ENCODE data around the gene MSGN1. TPM values are rescaled to one million over a fixed set of nuclear protein-coding genes. Genes with fewer than 3 reads are reported as not detected.

The MSGN1 gene
- total and polyA plus RNA-seq, 2 of the 8 experiments (the other 6 are each of a cell fraction or from before 2014, with no cell fraction given) = not detected

- no peak for TF ChIP-seq CHD7 (IDR thresholded peaks at IDR 0.05; ENCODE audit: insufficient replicate concordance, low read length)
- TF ChIP-seq CBX8 (IDR thresholded peaks at IDR 0.05; ENCODE audit: borderline replicate concordance, low read depth, low read length) = no peak
- no peak for TF ChIP-seq SP1 (IDR thresholded peaks at IDR 0.05; ENCODE audit: low read depth, low read length)
- TF ChIP-seq SIRT6 (IDR thresholded peaks at IDR 0.05; ENCODE audit: low read length) = no peak
- TF ChIP-seq GTF2F1 (IDR thresholded peaks at IDR 0.05; ENCODE audit: borderline replicate concordance, low read depth, low read length) = no peak
- TF ChIP-seq RBBP5 (IDR thresholded peaks at IDR 0.05; ENCODE audit: borderline replicate concordance, low read depth, low read length) = no peak
- no peak for TF ChIP-seq SUZ12 (IDR thresholded peaks at IDR 0.05; ENCODE audit: low read length)
- no peak for TF ChIP-seq TEAD4 (IDR thresholded peaks at IDR 0.05; ENCODE audit: low read depth, low read length)
These were observed 3.1 kb upstream of the MSGN1 start (continued) for GRCh38 chr2:17813010-17813741.

All from H1 (cell line).